NT2/D1 (cell line): Measurements from ENCODE around the gene C1QC.

ENCODE experiments used
- SUZ12 ChIP-seq: IDR thresholded peaks from 2 replicates; pipeline ENCODE4 v1.6.1; 2011; ENCODE audit not compliant: insufficient read length, insufficient read depth; ENCODE audit errors: extremely low read depth
- YY1 ChIP-seq: IDR thresholded peaks from 2 replicates; pipeline ENCODE4 v1.6.1; 2011; ENCODE audit not compliant: insufficient read length, insufficient read depth
- ZNF274 ChIP-seq: IDR thresholded peaks from 2 replicates; pipeline ENCODE4 v1.6.1; 2011; ENCODE audit warnings: mild to moderate bottlenecking, low read depth, low read length

DNA sequence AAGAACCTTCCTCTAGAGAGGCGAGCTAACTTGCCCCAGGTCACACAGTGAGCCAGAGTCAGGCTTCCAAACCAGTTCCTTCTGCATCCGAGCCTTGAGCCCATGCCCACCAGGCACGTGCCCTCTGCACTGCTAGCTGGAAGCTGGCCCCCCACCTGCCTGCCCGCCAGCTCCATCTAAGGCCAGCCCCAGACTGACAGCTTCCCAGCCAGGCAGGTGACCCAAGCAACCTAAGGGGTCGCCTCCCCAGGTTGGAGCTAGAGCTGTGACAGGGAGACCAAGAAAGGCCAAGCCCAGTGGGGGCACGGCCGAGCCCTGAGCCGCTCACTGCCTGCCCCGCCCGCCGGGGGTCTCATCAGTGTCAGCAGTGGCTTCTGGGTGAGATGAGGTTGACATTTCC, 26.9 kb upstream of the C1QC start:
- TF ChIP-seq ZNF274 (no peak), YY1 (no peak), SUZ12 (no peak)
